Kidney epithelial cell (primary cell): ENCODE measurements around the gene STAT5B. TPM values are rescaled to one million over a fixed set of nuclear protein-coding genes. Genes with fewer than 3 reads are reported as not detected.

Experiments
- DNase-seq: peaks from one replicate; pipeline ENCODE4 v3.0.0-alpha.2; 2010; ENCODE audit warnings: low read depth
- H3K27me3 ChIP-seq: 2 replicates; pipeline ENCODE4 v1.6.0; 2011; ENCODE audit warnings: low read length; ENCODE audit not compliant: control insufficient read depth, insufficient read depth
- H3K36me3 ChIP-seq: 2 replicates; pipeline ENCODE4 v1.5.1; 2011; ENCODE audit warnings: low read length; ENCODE audit not compliant: control insufficient read depth, insufficient read depth
- H3K4me3 ChIP-seq: 2 replicates; pipeline ENCODE4 v1.5.1; 2011; ENCODE audit warnings: low read depth, mild to moderate bottlenecking, control low read depth, low read length
- CTCF ChIP-seq: IDR thresholded peaks from 2 replicates; pipeline ENCODE4 v1.5.1; 2011; ENCODE audit warnings: mild to moderate bottlenecking, moderate library complexity, low read length, control low read depth, inconsistent platforms; ENCODE audit not compliant: insufficient read depth, poor library complexity, severe bottlenecking
- total RNA-seq: library from RNA; depleted of rRNA; stranded (reverse); fragments of >200 nt; gene quantifications from 2 replicates; pipeline ENCODE4 v1.2.3, GENCODE V29; 2015

The STAT5B gene
- total RNA-seq, 1 donor from 2014 or later = 27.5 TPM

GRCh38 chr17:42284024-42284369 is 7.8 kb upstream of the STAT5B start:
- Histone ChIP-seq H3K4me3 (no peak overlapping the region), H3K27me3 (peaks cover 3% of the 10 kb centered on the region), H3K36me3 (no peaks in the 10 kb centered on the region)
- TF ChIP-seq CTCF = no peak
- no peak for DNase-seq

- Histone ChIP-seq H3K4me3 (no peak overlapping the region), H3K27me3 (no peaks in the 10 kb centered on the region), H3K36me3 (no peaks in the 10 kb centered on the region)
- no peak for TF ChIP-seq CTCF
- no peak for DNase-seq
These were observed 7.2 kb upstream of the STAT5B start for GRCh38 chr17:42283241-42284023.

DNA sequence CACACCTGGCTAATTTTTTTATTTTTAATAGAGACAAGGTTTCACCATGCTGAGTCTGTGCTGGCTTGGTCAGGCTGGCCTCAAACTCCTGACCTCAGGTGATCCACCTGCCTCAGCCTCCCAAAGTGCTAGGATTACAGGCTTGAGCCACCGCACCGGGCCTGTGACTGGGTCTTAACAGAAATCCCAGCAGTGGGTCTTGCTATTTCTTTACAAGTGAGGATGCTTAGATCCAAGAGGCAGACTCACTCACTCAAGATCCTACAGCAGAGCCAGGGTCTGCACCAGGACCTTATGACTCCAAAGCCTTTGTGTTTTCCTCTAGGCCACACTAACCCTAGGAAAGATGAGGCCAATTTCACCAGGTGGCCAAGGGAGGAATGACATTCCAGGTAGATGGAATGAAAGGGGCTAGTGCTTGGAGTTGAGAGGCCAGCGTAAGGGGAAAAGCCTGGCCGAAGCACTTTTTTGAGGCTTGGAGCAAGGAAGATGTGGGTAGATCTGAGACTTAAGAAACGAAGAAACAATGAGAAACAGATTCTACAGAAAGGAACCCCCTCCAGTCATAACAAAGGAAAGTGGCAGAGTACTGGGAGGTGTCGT is 6.4 kb upstream of the STAT5B start:
- no peak overlapping the region for H3K4me3 ChIP-seq
- no peaks in the 10 kb centered on the region for H3K36me3 ChIP-seq
- no peaks in the 10 kb centered on the region for H3K27me3 ChIP-seq
- no peak for DNase-seq
- no peak for TF ChIP-seq CTCF

DNA sequence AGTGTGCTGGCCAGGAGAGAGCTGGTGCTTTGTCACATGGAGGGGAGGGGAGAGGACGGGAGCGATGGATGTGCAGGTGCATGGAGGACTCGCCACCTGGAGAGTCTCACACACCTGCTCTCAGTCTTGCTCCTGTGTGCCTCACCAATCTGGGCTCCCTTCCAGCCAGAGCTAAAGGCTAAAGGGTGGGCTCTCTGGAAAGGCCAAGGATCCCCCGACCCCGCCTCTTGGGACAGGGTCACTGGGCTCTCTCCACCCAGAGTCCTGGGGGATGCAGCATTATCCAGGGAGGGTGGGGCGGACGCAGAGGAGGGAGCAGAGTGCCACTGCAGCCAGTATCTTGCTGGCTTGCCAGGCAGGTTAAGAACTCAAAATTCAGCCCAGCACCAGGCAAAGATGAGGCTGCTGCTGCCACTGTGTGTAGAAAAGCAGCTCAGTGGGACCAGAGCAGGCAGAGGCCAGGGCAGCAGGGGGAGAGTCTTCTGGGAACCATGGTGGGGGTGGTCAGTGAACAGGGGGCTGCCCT is 5.4 kb upstream of the STAT5B start:
- Histone ChIP-seq H3K4me3 (no peak overlapping the region), H3K36me3 (no peaks in the 10 kb centered on the region), H3K27me3 (no peaks in the 10 kb centered on the region)
- no peak for DNase-seq
- no peak for TF ChIP-seq CTCF

GRCh38 chr17:42279776-42280630 is 3.8 kb upstream of the STAT5B start:
- no peak overlapping the region for H3K4me3 ChIP-seq
- H3K36me3 ChIP-seq = no peaks in the 10 kb centered on the region
- H3K27me3 ChIP-seq = no peaks in the 10 kb centered on the region
- DNase-seq = no peak
- no peak for TF ChIP-seq CTCF
